Uterus (tissue), 2 donors: ENCODE measurements around the gene DCP1B.

Experiments used
- POLR2A ChIP-seq, 2 donors: fragments of 450-650 bp; IDR thresholded peaks; one replicate each; pipeline ENCODE4 v1.6.1; 2016; ENCODE audit warnings: antibody characterized with exemption in 2 of 2, mild to moderate bottlenecking in 1 of 2, moderate library complexity in 1 of 2
- TF ChIP-seq, protein P1 (sequence below), 4 experiments: fragments of 200-600 bp in 2 of 4; fragments of 450-650 bp in 2 of 4; sonication (generic) in 2 of 4; IDR thresholded peaks; one replicate each; pipeline ENCODE4 v1.5.1; 2016 to 2019; ENCODE audit warnings: antibody characterized with exemption in 4 of 4, mild to moderate bottlenecking in 2 of 4, moderate library complexity in 1 of 4

DNA sequence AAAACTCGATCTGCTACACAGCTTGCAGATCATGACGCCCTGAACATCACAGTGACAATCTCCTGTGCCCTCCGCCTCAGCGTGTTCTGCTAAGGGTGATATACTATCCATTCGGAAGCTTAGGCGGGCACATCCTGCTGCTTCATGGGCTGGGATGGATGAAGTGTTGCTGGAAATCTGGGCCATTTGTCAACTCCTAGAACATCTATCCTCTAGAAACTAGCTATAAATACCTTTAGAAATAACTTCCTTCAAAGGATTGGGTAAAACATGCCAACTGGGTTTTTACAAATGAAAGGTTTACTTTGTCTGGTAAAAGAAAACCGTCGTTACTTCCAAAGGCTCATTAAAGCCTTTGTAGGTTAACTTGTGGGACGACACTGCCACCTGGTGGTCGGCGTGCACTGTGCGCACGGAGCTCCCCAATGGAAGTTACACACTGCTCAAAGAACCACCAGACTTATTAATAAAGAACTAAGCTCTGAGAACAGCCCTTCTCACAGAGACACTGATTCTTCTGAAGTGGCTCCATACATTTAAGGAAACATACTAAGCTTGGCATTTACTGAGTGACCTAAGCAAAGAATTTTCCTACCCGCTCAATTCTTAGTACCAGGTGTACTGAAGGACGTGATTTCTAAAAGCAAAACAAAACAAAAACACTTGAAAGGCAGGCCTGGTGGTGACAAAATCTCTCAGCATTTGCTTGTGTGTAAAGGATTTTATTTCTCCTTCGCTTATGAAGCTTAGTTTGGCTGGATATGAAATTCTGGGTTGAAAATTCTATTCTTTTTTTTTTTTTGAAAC is 64.3 kb downstream of the DCP1B start:
- TF ChIP-seq, protein P1, sequence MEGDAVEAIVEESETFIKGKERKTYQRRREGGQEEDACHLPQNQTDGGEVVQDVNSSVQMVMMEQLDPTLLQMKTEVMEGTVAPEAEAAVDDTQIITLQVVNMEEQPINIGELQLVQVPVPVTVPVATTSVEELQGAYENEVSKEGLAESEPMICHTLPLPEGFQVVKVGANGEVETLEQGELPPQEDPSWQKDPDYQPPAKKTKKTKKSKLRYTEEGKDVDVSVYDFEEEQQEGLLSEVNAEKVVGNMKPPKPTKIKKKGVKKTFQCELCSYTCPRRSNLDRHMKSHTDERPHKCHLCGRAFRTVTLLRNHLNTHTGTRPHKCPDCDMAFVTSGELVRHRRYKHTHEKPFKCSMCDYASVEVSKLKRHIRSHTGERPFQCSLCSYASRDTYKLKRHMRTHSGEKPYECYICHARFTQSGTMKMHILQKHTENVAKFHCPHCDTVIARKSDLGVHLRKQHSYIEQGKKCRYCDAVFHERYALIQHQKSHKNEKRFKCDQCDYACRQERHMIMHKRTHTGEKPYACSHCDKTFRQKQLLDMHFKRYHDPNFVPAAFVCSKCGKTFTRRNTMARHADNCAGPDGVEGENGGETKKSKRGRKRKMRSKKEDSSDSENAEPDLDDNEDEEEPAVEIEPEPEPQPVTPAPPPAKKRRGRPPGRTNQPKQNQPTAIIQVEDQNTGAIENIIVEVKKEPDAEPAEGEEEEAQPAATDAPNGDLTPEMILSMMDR (IDR thresholded peaks at IDR 0.05), result peak; percentile 91 to 97 (median 95)
- TF ChIP-seq POLR2A (IDR thresholded peaks at IDR 0.05), result no peak
